GM12873 (cell line): ENCODE data around the gene RCSD1.

Experiments used
- TF ChIP-seq, protein P1 (sequence below): IDR thresholded peaks from 2 replicates; pipeline ENCODE4 v1.5.1; 2012; ENCODE audit warnings: low read depth, mild to moderate bottlenecking, moderate library complexity, low read length, control low read depth; ENCODE audit not compliant: insufficient read depth; ENCODE audit errors: missing control alignments

RCSD1 gene

GRCh38 chr1:167635941-167636340 is 5.9 kb downstream of the RCSD1 start:
- TF ChIP-seq, protein P1, sequence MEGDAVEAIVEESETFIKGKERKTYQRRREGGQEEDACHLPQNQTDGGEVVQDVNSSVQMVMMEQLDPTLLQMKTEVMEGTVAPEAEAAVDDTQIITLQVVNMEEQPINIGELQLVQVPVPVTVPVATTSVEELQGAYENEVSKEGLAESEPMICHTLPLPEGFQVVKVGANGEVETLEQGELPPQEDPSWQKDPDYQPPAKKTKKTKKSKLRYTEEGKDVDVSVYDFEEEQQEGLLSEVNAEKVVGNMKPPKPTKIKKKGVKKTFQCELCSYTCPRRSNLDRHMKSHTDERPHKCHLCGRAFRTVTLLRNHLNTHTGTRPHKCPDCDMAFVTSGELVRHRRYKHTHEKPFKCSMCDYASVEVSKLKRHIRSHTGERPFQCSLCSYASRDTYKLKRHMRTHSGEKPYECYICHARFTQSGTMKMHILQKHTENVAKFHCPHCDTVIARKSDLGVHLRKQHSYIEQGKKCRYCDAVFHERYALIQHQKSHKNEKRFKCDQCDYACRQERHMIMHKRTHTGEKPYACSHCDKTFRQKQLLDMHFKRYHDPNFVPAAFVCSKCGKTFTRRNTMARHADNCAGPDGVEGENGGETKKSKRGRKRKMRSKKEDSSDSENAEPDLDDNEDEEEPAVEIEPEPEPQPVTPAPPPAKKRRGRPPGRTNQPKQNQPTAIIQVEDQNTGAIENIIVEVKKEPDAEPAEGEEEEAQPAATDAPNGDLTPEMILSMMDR = no peak

GRCh38 chr1:167638064-167638463 is 8.0 kb downstream of the RCSD1 start:
- TF ChIP-seq, protein P1 = no peak

DNA sequence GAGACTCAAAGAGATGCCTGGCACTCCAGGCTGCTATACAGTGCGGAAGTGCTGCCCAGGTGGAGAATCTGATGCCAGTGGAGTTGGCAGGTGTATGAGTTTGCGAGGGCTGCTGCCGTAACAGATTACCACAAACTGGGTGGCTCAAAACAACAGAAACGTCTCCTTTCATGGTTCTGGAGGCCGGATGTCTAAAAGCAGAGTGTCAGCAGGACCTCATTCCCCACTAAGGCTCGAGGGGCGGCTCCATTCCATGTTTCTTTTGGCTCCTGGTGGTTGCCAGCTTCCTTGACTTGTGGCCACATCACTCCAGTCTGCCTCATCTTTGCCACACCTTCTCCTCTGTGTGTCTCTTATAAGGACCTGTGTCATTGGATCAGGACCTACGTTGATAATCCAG is 10.0 kb downstream of the RCSD1 start:
- TF ChIP-seq, protein P1 = no peak

GRCh38 chr1:167641786-167642500 is 11.9 kb downstream of the RCSD1 start:
- TF ChIP-seq, protein P1 = no peak

GRCh38 chr1:167642501-167642826 is 12.4 kb downstream of the RCSD1 start:
- TF ChIP-seq, protein P1 = no peak

- TF ChIP-seq, protein P1 = no peak
Measured at GRCh38 chr1:167643441-167643840, 13.4 kb downstream of the RCSD1 start.

- TF ChIP-seq, protein P1 = no peak
Measured at GRCh38 chr1:167644551-167644950, 14.5 kb downstream of the RCSD1 start.
